NCI-H2029 treated with DMSO at 0.1 percent for 48 hours (cell line): ENCODE results near the gene LDLRAD3.
"Not testable (repeated sequence)": the region's sequence is repeated elsewhere in the genome, so short reads cannot be mapped to it uniquely, and the experiment has no call there.

ENCODE experiments used
- DNase-seq: peaks from one replicate; lab custom pipeline; 2025; lab: John Stamatoyannopoulos, UW

The LDLRAD3 gene

GRCh38 chr11:35995681-35996271, 51.9 kb downstream of the LDLRAD3 start:
- DNase-seq, result no peak

GRCh38 chr11:35997902-35998520, 54.1 kb downstream of the LDLRAD3 start:
- DNase-seq, result no peak

- no peak for DNase-seq
These were observed 54.8 kb downstream of the LDLRAD3 start for GRCh38 chr11:35998634-35999033.

GRCh38 chr11:36000616-36001190, 56.8 kb downstream of the LDLRAD3 start:
- DNase-seq, result peak; percentile 65

GRCh38 chr11:36002196-36002595, 58.3 kb downstream of the LDLRAD3 start:
- DNase-seq, result no peak

GRCh38 chr11:36002796-36003195, 58.9 kb downstream of the LDLRAD3 start:
- DNase-seq, result no peak

GRCh38 chr11:36006556-36006955, 62.7 kb downstream of the LDLRAD3 start:
- DNase-seq, result no peak

GRCh38 chr11:36007127-36007655, 63.3 kb downstream of the LDLRAD3 start:
- DNase-seq, result no peak

- no peak for DNase-seq
These were observed 64.7 kb downstream of the LDLRAD3 start for GRCh38 chr11:36008584-36008983.

GRCh38 chr11:36009473-36009872, 65.6 kb downstream of the LDLRAD3 start:
- no peak for DNase-seq

GRCh38 chr11:36010010-36010740, 66.3 kb downstream of the LDLRAD3 start:
- no peak for DNase-seq

GRCh38 chr11:36011574-36011973, 67.7 kb downstream of the LDLRAD3 start:
- no peak for DNase-seq

- no peak for DNase-seq
These were observed 68.6 kb downstream of the LDLRAD3 start for GRCh38 chr11:36012455-36012854.

- DNase-seq, result no peak
These were observed 69.1 kb downstream of the LDLRAD3 start for GRCh38 chr11:36012979-36013378.

- DNase-seq, result not testable (repeated sequence)
These were observed 69.6 kb downstream of the LDLRAD3 start for GRCh38 chr11:36013446-36013845.

GRCh38 chr11:36013950-36014897, 70.4 kb downstream of the LDLRAD3 start:
- no peak for DNase-seq

- no peak for DNase-seq
These were observed 71.2 kb downstream of the LDLRAD3 start for GRCh38 chr11:36014898-36015665.

- no peak for DNase-seq
These were observed 71.9 kb downstream of the LDLRAD3 start for GRCh38 chr11:36015799-36016198.

- DNase-seq, result no peak
These were observed 72.4 kb downstream of the LDLRAD3 start for GRCh38 chr11:36016263-36016662.

GRCh38 chr11:36016709-36017108, 72.8 kb downstream of the LDLRAD3 start:
- no peak for DNase-seq
